PC-9 (cell line): ENCODE measurements around the gene LRRFIP1. TPM values are rescaled to one million over a fixed set of nuclear protein-coding genes. Genes with fewer than 3 reads are reported as not detected.

ENCODE experiments used
- BruUV-seq: library from RNA; stranded (reverse); fragments of 400-500 nt; replicated peaks from 2 replicates; lab custom pipeline; 2021; lab: Mats Ljungman, UMichigan
- CTCF ChIA-PET: fragments of 300-600 bp; sonication (Branson Sonifier 250); formaldehyde crosslinking; loops from one replicate; lab custom pipeline; 2022; ENCODE audit warnings: antibody characterized with exemption; lab: Charles Lee
- POLR2A ChIA-PET: fragments of 300-600 bp; sonication (Branson Sonifier 250); formaldehyde crosslinking; loops from one replicate; lab custom pipeline; 2022; ENCODE audit warnings: antibody characterized with exemption; ENCODE audit not compliant: unreplicated experiment; lab: Charles Lee
- DNase-seq, 2 experiments: peaks; one replicate each; pipeline versions ENCODE4 v3.0.0 to v3.0.0-alpha.2; 2015 to 2022; ENCODE audit warnings: mixed read lengths in 1 of 2
- H2AFZ ChIP-seq: fragments of 200-600 bp; sonication (generic); 2 replicates; pipeline ENCODE4 v1.8.1; 2017; ENCODE audit warnings: antibody characterized with exemption
- H3F3A ChIP-seq: fragments of 200-600 bp; sonication (generic); 2 replicates; pipeline ENCODE4 v1.8.1; 2017; ENCODE audit warnings: antibody characterized with exemption, mild to moderate bottlenecking, low read depth; ENCODE audit not compliant: insufficient read depth
- H3K27ac ChIP-seq: fragments of 200-600 bp; sonication (generic); 2 replicates; pipeline ENCODE4 v1.6.1; 2016; ENCODE audit warnings: mixed run types
- H3K27me3 ChIP-seq: fragments of 200-600 bp; sonication (generic); 2 replicates; pipeline ENCODE4 v1.6.1; 2016; ENCODE audit warnings: low read depth, mixed run types; ENCODE audit not compliant: insufficient read depth
- H3K36me3 ChIP-seq: fragments of 200-600 bp; sonication (generic); 2 replicates; pipeline ENCODE4 v1.6.1; 2016; ENCODE audit warnings: low read depth, mixed run types
- H3K4me1 ChIP-seq: fragments of 200-600 bp; sonication (generic); replicated peaks from 2 replicates; pipeline ENCODE4 v1.6.1; 2016; ENCODE audit warnings: mixed run types; ENCODE audit not compliant: insufficient read depth
- H3K4me2 ChIP-seq: fragments of 200-600 bp; sonication (generic); 2 replicates; pipeline ENCODE4 v1.6.1; 2017; ENCODE audit warnings: mixed run types
- H3K4me3 ChIP-seq: fragments of 200-600 bp; sonication (generic); 2 replicates; pipeline ENCODE4 v1.6.1; 2016; ENCODE audit warnings: mixed run types
- H3K79me2 ChIP-seq: fragments of 200-600 bp; sonication (generic); 2 replicates; pipeline ENCODE4 v1.6.1; 2017; ENCODE audit warnings: low read depth, mixed run types
- H3K9me2 ChIP-seq: fragments of 200-600 bp; sonication (generic); 2 replicates; pipeline ENCODE4 v1.8.1; 2017; ENCODE audit warnings: mild to moderate bottlenecking; ENCODE audit not compliant: insufficient read depth
- H3K9me3 ChIP-seq: fragments of 200-600 bp; sonication (generic); 2 replicates; pipeline ENCODE4 v1.8.1; 2016; ENCODE audit warnings: low read depth; ENCODE audit not compliant: insufficient read depth
- H4K20me1 ChIP-seq: fragments of 200-600 bp; sonication (generic); 2 replicates; pipeline ENCODE4 v1.8.1; 2017; ENCODE audit not compliant: insufficient read depth
- CTCF ChIP-seq: fragments of 200-600 bp; sonication (generic); conservative IDR thresholded peaks from 2 replicates; pipeline ENCODE4 v1.6.1; 2017; ENCODE audit warnings: mixed run types, antibody characterized with exemption, mild to moderate bottlenecking, moderate library complexity
- EZH2 ChIP-seq: fragments of 200-600 bp; sonication (generic); IDR thresholded peaks from 2 replicates; pipeline ENCODE4 v1.8.0; 2017; ENCODE audit warnings: antibody characterized with exemption, low read depth
- intact Hi-C: fragments of 100-400 bp; cut with micrococcal nuclease; formaldehyde crosslinking; loops from one replicate; pipeline ENCODE4 v1.10.0; 2022; ENCODE audit not compliant: unreplicated experiment
- total RNA-seq: library from RNA; stranded (reverse); gene quantifications from 2 replicates; pipeline ENCODE4 v1.2.3, GENCODE V29; 2021

The LRRFIP1 gene
- total RNA-seq, 1 experiment from 2014 or later = 238 TPM

GRCh38 chr2:237652854-237653253, 25.5 kb downstream of the LRRFIP1 start:
- Histone ChIP-seq H2AFZ (no peak overlapping the region), H3K4me2 (no peak overlapping the region), H4K20me1 (no peaks in the 10 kb centered on the region), H3K27ac (no peak overlapping the region), H3K79me2 (no peaks in the 10 kb centered on the region), H3K27me3 (no peaks in the 10 kb centered on the region), H3K9me2 (no peaks in the 10 kb centered on the region), H3K36me3 (no peaks in the 10 kb centered on the region), H3K4me1 (peaks cover 19% of the 10 kb centered on the region), H3K9me3 (peaks cover 15% of the 10 kb centered on the region), H3K4me3 (no peak overlapping the region), H3F3A (peaks cover 8% of the 10 kb centered on the region; the same call in 1 of the 2 replicates)
- no peak for DNase-seq
- ChIA-PET CTCF (no interaction called here), POLR2A (no interaction called here)
- intact Hi-C loops = no loop called here
- no peak for TF ChIP-seq CTCF
- no peak for TF ChIP-seq EZH2
- no TSS peak for BruUV-seq

- Histone ChIP-seq H3K27ac (no peak overlapping the region), H2AFZ (no peak overlapping the region), H3F3A (peaks cover 8% of the 10 kb centered on the region; the same call in 1 of the 2 replicates), H3K4me3 (no peak overlapping the region), H3K27me3 (no peaks in the 10 kb centered on the region), H3K36me3 (no peaks in the 10 kb centered on the region), H3K9me2 (no peaks in the 10 kb centered on the region), H3K9me3 (peaks cover 16% of the 10 kb centered on the region), H3K79me2 (no peaks in the 10 kb centered on the region), H3K4me2 (no peak overlapping the region), H3K4me1 (peaks cover 19% of the 10 kb centered on the region), H4K20me1 (no peaks in the 10 kb centered on the region)
- intact Hi-C loops = no loop called here
- no peak for DNase-seq
- no TSS peak for BruUV-seq
- POLR2A ChIA-PET = no interaction called here
- TF ChIP-seq CTCF (no peak), EZH2 (no peak)
- CTCF ChIA-PET = no interaction called here
These were observed 26.6 kb downstream of the LRRFIP1 start for GRCh38 chr2:237653776-237654558.

GRCh38 chr2:237657063-237657462, 29.7 kb downstream of the LRRFIP1 start:
- H3K9me3 ChIP-seq = peaks cover 16% of the 10 kb centered on the region
- no peak overlapping the region for H3K4me2 ChIP-seq
- POLR2A ChIA-PET = no interaction called here
- peaks cover 24% of the 10 kb centered on the region for H3K4me1 ChIP-seq
- H3F3A ChIP-seq = peaks cover 23% of the 10 kb centered on the region
- no peak overlapping the region for H2AFZ ChIP-seq
- CTCF ChIA-PET = no interaction called here
- no peaks in the 10 kb centered on the region for H4K20me1 ChIP-seq
- no TSS peak for BruUV-seq
- no peaks in the 10 kb centered on the region for H3K9me2 ChIP-seq
- intact Hi-C loops = no loop called here
- H3K27ac ChIP-seq = no peak overlapping the region
- no peaks in the 10 kb centered on the region for H3K79me2 ChIP-seq
- no peaks in the 10 kb centered on the region for H3K36me3 ChIP-seq
- H3K4me3 ChIP-seq = no peak overlapping the region
- TF ChIP-seq EZH2 (no peak), CTCF (no peak)
- no peaks in the 10 kb centered on the region for H3K27me3 ChIP-seq
- no peak for DNase-seq
